ENCODE results near the gene HOXA4. TPM values are rescaled to one million over a fixed set of nuclear protein-coding genes. Genes with fewer than 3 reads are reported as not detected.
A peak's percentile ranks its signal among the peaks of the same experiment; 100 is the strongest.

HOXA4 gene
- total and polyA plus RNA-seq, 2 of the 8 experiments (the other 6 are each of a cell fraction or from before 2014, with no cell fraction given), result not detected

GRCh38 chr7:27078616-27079233 lies 51.8 kb downstream of the HOXA4 start (continued):
- TF ChIP-seq GABPA (IDR thresholded peaks at IDR 0.05; ENCODE audit: borderline replicate concordance, insufficient read depth, low read length) (no peak), RAD21 (IDR thresholded peaks at IDR 0.05 in 1 of 2, conservative IDR thresholded peaks at IDR 0.05 in 1 of 2; ENCODE audit: low read depth in 2 of 2, low read length in 2 of 2) (no peak), BCL11A (IDR thresholded peaks at IDR 0.05; ENCODE audit: low read depth in 2 of 2, low read length in 2 of 2) (no peak)

MicroRNAs within 50 kb of the gene (microRNA counts, 767-probe panel; counts per million panel counts)
- microRNA hsa-miR-196b-5p, result 879 counts per million, percentile 95 among the panel's probes with 10 or more counts

Small RNA genes lying within 50 kb of the gene (microRNA-seq; reads per million reads assigned to microRNA genes)
- 0.41 to 3.0 reads per million in 2 experiments for gene MIR196B (ENCODE audit: borderline microRNAs expressed in 2 of 2, borderline number of aligned reads in 2 of 2, borderline replicate concordance in 1 of 2)

Small RNA genes lying within 50 kb of the gene (small RNA-seq; reads per million reads assigned to genes)
- gene AC004080.5 (ENCODE audit: insufficient read depth), result not detected
- gene RF01977 (ENCODE audit: insufficient read depth), result not detected

Other genes starting within 250 kb of the HOXA4 start
- gene HOXA1, start 34.8 kb downstream of the HOXA4 start, total RNA-seq (2021; fragmentation: NEBNext Ultra II Directional; extraction: Animal tissue kit (Norgen Biotek cat#: 25700)), result not detected in 2 replicates
- gene HOXA1, start 34.8 kb downstream of the HOXA4 start, polyA plus RNA-seq (2011; rRNA removed), result not detected in 2 replicates
- not detected in 2 replicates for gene HOXA2, start 28.1 kb downstream of the HOXA4 start, total RNA-seq (2021; fragmentation: NEBNext Ultra II Directional; extraction: Animal tissue kit (Norgen Biotek cat#: 25700))
- not detected in 2 replicates for gene HOXA2, start 28.1 kb downstream of the HOXA4 start, polyA plus RNA-seq (2011; rRNA removed)
- gene HOXA5, start 12.9 kb upstream of the HOXA4 start, total RNA-seq (2021; fragmentation: NEBNext Ultra II Directional; extraction: Animal tissue kit (Norgen Biotek cat#: 25700)), result not detected in 2 replicates
- gene HOXA5, start 12.9 kb upstream of the HOXA4 start, polyA plus RNA-seq (2011; rRNA removed), result not detected in 2 replicates
- not detected in 2 replicates for gene HOXA6, start 17.0 kb upstream of the HOXA4 start, total RNA-seq (2021; fragmentation: NEBNext Ultra II Directional; extraction: Animal tissue kit (Norgen Biotek cat#: 25700))
- not detected in 2 replicates for gene HOXA6, start 17.0 kb upstream of the HOXA4 start, polyA plus RNA-seq (2011; rRNA removed)
- gene HOXA3, start 21.8 kb upstream of the HOXA4 start, total RNA-seq (2021; fragmentation: NEBNext Ultra II Directional; extraction: Animal tissue kit (Norgen Biotek cat#: 25700)), result not detected in 2 replicates
- not detected in 2 replicates for gene HOXA3, start 21.8 kb upstream of the HOXA4 start, polyA plus RNA-seq (2011; rRNA removed)
- not detected in 2 replicates for gene HOXA7, start 25.9 kb upstream of the HOXA4 start, total RNA-seq (2021; fragmentation: NEBNext Ultra II Directional; extraction: Animal tissue kit (Norgen Biotek cat#: 25700))
- gene HOXA7, start 25.9 kb upstream of the HOXA4 start, polyA plus RNA-seq (2011; rRNA removed), result 0.03 TPM in 1 of 2 replicates, not detected in the other
- not detected in 2 replicates for gene HOXA9, start 34.8 kb upstream of the HOXA4 start, total RNA-seq (2021; fragmentation: NEBNext Ultra II Directional; extraction: Animal tissue kit (Norgen Biotek cat#: 25700))
- not detected in 2 replicates for gene HOXA9, start 34.8 kb upstream of the HOXA4 start, polyA plus RNA-seq (2011; rRNA removed)
- gene HOXA10, start 43.6 kb upstream of the HOXA4 start, total RNA-seq (2021; fragmentation: NEBNext Ultra II Directional; extraction: Animal tissue kit (Norgen Biotek cat#: 25700)), result not detected in 2 replicates
- gene HOXA10, start 43.6 kb upstream of the HOXA4 start, polyA plus RNA-seq (2011; rRNA removed), result not detected in 2 replicates
- not detected in 2 replicates for gene HOXA11, start 54.5 kb upstream of the HOXA4 start, total RNA-seq (2021; fragmentation: NEBNext Ultra II Directional; extraction: Animal tissue kit (Norgen Biotek cat#: 25700))
- gene HOXA11, start 54.5 kb upstream of the HOXA4 start, polyA plus RNA-seq (2011; rRNA removed), result not detected in 2 replicates
- gene HOXA13, start 69.3 kb upstream of the HOXA4 start, total RNA-seq (2021; fragmentation: NEBNext Ultra II Directional; extraction: Animal tissue kit (Norgen Biotek cat#: 25700)), result not detected in 2 replicates
- gene HOXA13, start 69.3 kb upstream of the HOXA4 start, polyA plus RNA-seq (2011; rRNA removed), result not detected in 2 replicates
- not detected in 2 replicates for gene EVX1, start 112.0 kb upstream of the HOXA4 start, total RNA-seq (2021; fragmentation: NEBNext Ultra II Directional; extraction: Animal tissue kit (Norgen Biotek cat#: 25700))
- gene EVX1, start 112.0 kb upstream of the HOXA4 start, polyA plus RNA-seq (2011; rRNA removed), result 0.02 TPM in 1 of 2 replicates, not detected in the other